ENCODE data around the gene RIC8B.

- TF ChIP-seq CTCF (optimal IDR thresholded peaks at IDR 0.05 in 1 of 3, IDR thresholded peaks at IDR 0.05 in 1 of 3, conservative IDR thresholded peaks at IDR 0.05 in 1 of 3; ENCODE audit: extremely low read depth in 1 of 3, insufficient read depth in 2 of 3, low read length in 3 of 3) (no peak), EZH2 (IDR thresholded peaks at IDR 0.05; ENCODE audit: low read length) (no peak)
Measured at GRCh38 chr12:106888348-106888970, 114.0 kb downstream of the RIC8B start.

All from keratinocyte (primary cell).